IMR-90 (cell line): ENCODE data around the gene COL4A1. TPM values are rescaled to one million over a fixed set of nuclear protein-coding genes. Genes with fewer than 3 reads are reported as not detected.

Experiments
- ATAC-seq: fragments of 200-7000 bp; cut with Tn5 transposase; 2 replicates; pipeline ENCODE4 v1.9.1; 2020; ENCODE audit warnings: low read depth, mild to moderate bottlenecking, moderate library complexity
- BruUV-seq: library from RNA; stranded (reverse); fragments of 400-500 nt; replicated peaks from 2 replicates; lab custom pipeline; 2021; lab: Mats Ljungman, UMichigan
- CTCF ChIA-PET: fragments of 300-600 bp; formaldehyde crosslinking; extraction: SDS; loops from one replicate; lab custom pipeline; 2021; ENCODE audit warnings: antibody characterized with exemption; lab: Yijun Ruan, JAX
- POLR2A ChIA-PET: fragments of 300-600 bp; sonication (Branson Sonifier 250); formaldehyde crosslinking; loops from one replicate; lab custom pipeline; 2022; ENCODE audit warnings: antibody characterized with exemption; ENCODE audit not compliant: unreplicated experiment; lab: Charles Lee
- DNase-seq: peaks from one replicate; pipeline ENCODE4 v3.0.0; 2013
- H2AFZ ChIP-seq: replicated peaks from 2 replicates; pipeline ENCODE3; 2013; ENCODE audit warnings: low read length, mild to moderate bottlenecking; ENCODE audit not compliant: poor library complexity
- H2AK5ac ChIP-seq: 2 replicates; pipeline ENCODE4 v1.6.1; 2013; ENCODE audit warnings: low read depth, low read length, inconsistent platforms
- H2AK9ac ChIP-seq: replicated peaks from 2 replicates; pipeline ENCODE3; 2013; ENCODE audit warnings: mild to moderate bottlenecking, low read depth, low read length, moderate library complexity; ENCODE audit not compliant: poor library complexity
- H2BK120ac ChIP-seq: 2 replicates; pipeline ENCODE4 v1.6.1; 2013; ENCODE audit warnings: low read depth, low read length, inconsistent platforms
- H2BK15ac ChIP-seq: 3 replicates; pipeline ENCODE4 v1.6.1; 2013; ENCODE audit warnings: low read depth, low read length, inconsistent platforms
- H2BK20ac ChIP-seq: 2 replicates; pipeline ENCODE4 v1.6.1; 2013; ENCODE audit warnings: low read depth, mild to moderate bottlenecking, inconsistent platforms, low read length, moderate library complexity
- H2BK5ac ChIP-seq: 2 replicates; pipeline ENCODE4 v1.6.1; 2013; ENCODE audit warnings: mild to moderate bottlenecking, low read depth, low read length, inconsistent platforms; ENCODE audit not compliant: poor library complexity, severe bottlenecking
- H3K14ac ChIP-seq: replicated peaks from 2 replicates; pipeline ENCODE4 v1.6.1; 2013; ENCODE audit warnings: low read depth, low read length, inconsistent platforms
- H3K18ac ChIP-seq: 2 replicates; pipeline ENCODE4 v1.6.1; 2013; ENCODE audit warnings: low read depth, low read length, control low read depth
- H3K23ac ChIP-seq: 2 replicates; pipeline ENCODE4 v1.6.1; 2013; ENCODE audit warnings: low read depth, low read length, inconsistent platforms
- H3K27ac ChIP-seq: 2 replicates; pipeline ENCODE4 v1.5.1; 2013; ENCODE audit warnings: mild to moderate bottlenecking, control low read depth, low read length; ENCODE audit not compliant: insufficient read depth
- H3K27me3 ChIP-seq: 2 replicates; pipeline ENCODE4 v1.6.1; 2013; ENCODE audit warnings: low read length; ENCODE audit not compliant: control insufficient read depth, insufficient read depth
- H3K36me3 ChIP-seq: 2 replicates; pipeline ENCODE4 v1.6.1; 2013; ENCODE audit warnings: low read length, mixed read lengths; ENCODE audit not compliant: control insufficient read depth, insufficient read depth
- H3K4ac ChIP-seq: 2 replicates; pipeline ENCODE4 v1.6.1; 2013; ENCODE audit warnings: low read depth, low read length, inconsistent platforms
- H3K4me1 ChIP-seq: 2 replicates; pipeline ENCODE4 v1.6.1; 2013; ENCODE audit warnings: low read length, mixed read lengths; ENCODE audit not compliant: control insufficient read depth, insufficient read depth
- H3K4me2 ChIP-seq: 2 replicates; pipeline ENCODE4 v1.6.1; 2013; ENCODE audit warnings: low read depth, mild to moderate bottlenecking, control low read depth, low read length, moderate library complexity
- H3K4me3 ChIP-seq: 2 replicates; pipeline ENCODE4 v1.5.1; 2013; ENCODE audit warnings: low read depth, mild to moderate bottlenecking, control low read depth, low read length, moderate library complexity; ENCODE audit not compliant: insufficient read depth
- H3K56ac ChIP-seq: 2 replicates; pipeline ENCODE4 v1.6.1; 2013; ENCODE audit warnings: low read length, inconsistent platforms; ENCODE audit not compliant: insufficient read depth; ENCODE audit errors: extremely low read depth
- H3K79me1 ChIP-seq, 2 experiments: 2 replicates each; pipeline ENCODE4 v1.6.1; 2013; ENCODE audit warnings: low read length in 2 of 2, inconsistent platforms in 1 of 2, low read depth in 1 of 2
- H3K9ac ChIP-seq: 2 replicates; pipeline ENCODE4 v1.6.1; 2013; ENCODE audit warnings: low read depth, low read length, control low read depth
- H3K9me1 ChIP-seq: 2 replicates; pipeline ENCODE4 v1.6.1; 2013; ENCODE audit warnings: low read length, inconsistent platforms; ENCODE audit not compliant: insufficient read depth
- H3K9me3 ChIP-seq: 2 replicates; pipeline ENCODE4 v1.6.1; 2013; ENCODE audit warnings: low read length; ENCODE audit not compliant: control insufficient read depth, insufficient read depth
- H4K20me1 ChIP-seq: 2 replicates; pipeline ENCODE4 v1.6.1; 2013; ENCODE audit warnings: low read length, inconsistent platforms; ENCODE audit not compliant: insufficient read depth
- H4K5ac ChIP-seq: 2 replicates; pipeline ENCODE4 v1.6.1; 2013; ENCODE audit warnings: mild to moderate bottlenecking, low read depth, low read length, control low read depth
- H4K8ac ChIP-seq, 2 experiments: 2 replicates each; pipeline ENCODE4 v1.6.1; 2013; ENCODE audit warnings: low read depth in 2 of 2, low read length in 2 of 2, control low read depth in 1 of 2, inconsistent platforms in 1 of 2
- H4K91ac ChIP-seq: 2 replicates; pipeline ENCODE4 v1.6.1; 2013; ENCODE audit warnings: low read depth, low read length, inconsistent platforms; ENCODE audit not compliant: insufficient read depth
- BHLHE40 ChIP-seq: fragments of 150-350 bp; IDR thresholded peaks from 2 replicates; pipeline ENCODE4 v1.6.1; 2016; ENCODE audit warnings: mild to moderate bottlenecking, low read depth, low read length
- CEBPB ChIP-seq: IDR thresholded peaks from 2 replicates; pipeline ENCODE4 v1.6.1; 2012; ENCODE audit warnings: low read depth, low read length, improper control_type of control experiment
- CHD1 ChIP-seq: IDR thresholded peaks from 2 replicates; pipeline ENCODE4 v1.6.1; 2012; ENCODE audit warnings: low read depth, low read length, improper control_type of control experiment
- MAZ ChIP-seq: IDR thresholded peaks from 2 replicates; pipeline ENCODE4 v1.6.1; 2012; ENCODE audit warnings: low read depth, mild to moderate bottlenecking, low read length, improper control_type of control experiment, moderate library complexity, borderline replicate concordance
- MXI1 ChIP-seq: IDR thresholded peaks from 2 replicates; pipeline ENCODE4 v1.6.1; 2012; ENCODE audit warnings: low read depth, mild to moderate bottlenecking, low read length, moderate library complexity, borderline replicate concordance
- RAD21 ChIP-seq: IDR thresholded peaks from 2 replicates; pipeline ENCODE4 v1.6.1; 2012; ENCODE audit warnings: low read length, improper control_type of control experiment
- RCOR1 ChIP-seq: IDR thresholded peaks from 2 replicates; pipeline ENCODE4 v1.6.1; 2012; ENCODE audit warnings: mild to moderate bottlenecking, low read length, improper control_type of control experiment; ENCODE audit not compliant: insufficient replicate concordance
- RFX5 ChIP-seq: IDR thresholded peaks from 2 replicates; pipeline ENCODE4 v1.8.0; 2012; ENCODE audit warnings: low read depth, mild to moderate bottlenecking, low read length, moderate library complexity
- SMC3 ChIP-seq: fragments of 150-350 bp; IDR thresholded peaks from 2 replicates; pipeline ENCODE4 v1.6.1; 2016; ENCODE audit warnings: low read depth, mild to moderate bottlenecking, antibody characterized with exemption, low read length, moderate library complexity
- USF2 ChIP-seq: fragments of 150-350 bp; IDR thresholded peaks from 2 replicates; pipeline ENCODE4 v1.6.1; 2017; ENCODE audit warnings: mild to moderate bottlenecking, antibody characterized with exemption, low read length, low read depth
- WGBS, 2 experiments: methylation state at CpG; one replicate each; pipeline versions ENCODE4 v1.1.5 to v1.1.7; 2013; ENCODE audit warnings: missing lambda C conversion rate in 2 of 2; ENCODE audit not compliant: insufficient read length in 1 of 2; ENCODE audit errors: extremely low coverage in 2 of 2; 5-methylcytosine and 5-hydroxymethylcytosine counted together
- dilution Hi-C: fragments of 300-500 bp; cut with HindIII; formaldehyde crosslinking; loops from one replicate; pipeline ENCODE4 v1.14.3; 2018; ENCODE audit warnings: low sequenced_read_pairs; ENCODE audit not compliant: unreplicated experiment
- in situ Hi-C: fragments of 300-500 bp; cut with MboI; formaldehyde crosslinking; loops from 3 replicates; pipeline ENCODE4 v1.14.3; 2019; ENCODE audit warnings: low sequenced_read_pairs, inconsistent platforms, mixed read lengths
- intact Hi-C: fragments of 100-400 bp; cut with micrococcal nuclease; formaldehyde crosslinking; loops from 2 replicates; pipeline ENCODE4 v1.10.0; 2022
- polyA plus RNA-seq, 3 experiments: library from polyadenylated mRNA; depleted of rRNA; stranded (reverse); fragments of >200 nt; gene quantifications; 2 replicates each; pipeline ENCODE4 v1.2.3, GENCODE V29; 2012; ENCODE audit warnings: low replicate concordance in 1 of 3
- total RNA-seq: library from RNA; depleted of rRNA; stranded (reverse); fragments of >200 nt; gene quantifications from 2 replicates; pipeline ENCODE4 v1.2.3, GENCODE V29; 2012

COL4A1 gene
- total and polyA plus RNA-seq, 2 of the 4 experiments (the other 2 are of a cell fraction): 230 to 337 TPM

DNA sequence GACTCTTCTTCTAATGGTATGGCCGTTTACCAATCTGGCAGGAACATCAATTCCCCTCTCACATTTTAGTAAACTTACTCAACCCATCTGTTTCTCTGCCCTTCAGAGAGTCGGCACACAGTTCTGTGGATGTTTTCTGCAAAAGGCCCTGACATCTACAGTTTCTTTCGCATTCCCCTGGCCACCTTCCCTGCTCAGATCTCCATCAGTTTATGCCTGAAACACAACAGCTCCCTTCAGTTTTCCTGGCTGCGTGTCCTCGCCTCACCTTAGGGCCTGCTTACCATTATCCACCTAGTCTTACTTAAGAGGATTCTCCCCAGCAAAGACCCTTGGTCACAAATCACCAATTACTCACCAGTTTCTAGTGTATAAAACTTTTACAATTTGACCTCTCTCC lies 25.2 kb downstream of the COL4A1 start:
- no peak overlapping the region for H4K91ac ChIP-seq
- no peak overlapping the region for H3K56ac ChIP-seq
- H4K5ac ChIP-seq: no peak overlapping the region
- TF ChIP-seq CEBPB: no peak
- no peak for TF ChIP-seq MAZ
- no peak for TF ChIP-seq RFX5
- TF ChIP-seq RAD21: no peak
- TF ChIP-seq CHD1: no peak
- no peak for TF ChIP-seq BHLHE40
- no peak for TF ChIP-seq RCOR1
- no peak for TF ChIP-seq SMC3
- TF ChIP-seq USF2: no peak
- no peak for TF ChIP-seq MXI1
- peaks cover 55% of the 10 kb centered on the region for H3K9me1 ChIP-seq
- no peaks in the 10 kb centered on the region for H3K27me3 ChIP-seq
- H3K79me1 ChIP-seq: peaks cover 29 to 92% of the 10 kb centered on the region in 2 experiments
- no peak for DNase-seq
- no peak overlapping the region for H3K14ac ChIP-seq
- no peak overlapping the region for H3K4me3 ChIP-seq
- H2BK20ac ChIP-seq: no peak overlapping the region
- no peak overlapping the region for H3K4ac ChIP-seq
- BruUV-seq: no TSS peak
- H2AK9ac ChIP-seq: no peak overlapping the region
- H3K27ac ChIP-seq: no peak overlapping the region
- peaks cover 26% of the 10 kb centered on the region for H3K4me1 ChIP-seq
- H2AFZ ChIP-seq: no peak overlapping the region
- no peak overlapping the region for H2BK15ac ChIP-seq
- no peak overlapping the region for H3K4me2 ChIP-seq
- ATAC-seq: no peak
- H4K8ac ChIP-seq: no peak overlapping the region
- H3K23ac ChIP-seq: 0 out of 2 replicates have a peak overlapping the region, but pooled peaks have one; percentile 28
- no peak overlapping the region for H2BK120ac ChIP-seq
- no peak overlapping the region for H3K18ac ChIP-seq
- intact Hi-C loops: no loop called here
- H2AK5ac ChIP-seq: no peak overlapping the region
- WGBS, 2 experiments: 93% methylated on average over 3 of the region's 5 CpGs; no CpG with 5 or more reads in 1 of the 2 experiments
- no peak overlapping the region for H3K9ac ChIP-seq
- CTCF ChIA-PET: interaction anchor here (0.5 to 0.6 kb wide), 2 partner anchors 14 to 36 kb away, joined by 3 read pairs; no protein-coding TSS in a partner anchor
- no peak overlapping the region for H2BK5ac ChIP-seq
- H3K36me3 ChIP-seq: peaks cover 34% of the 10 kb centered on the region
- H4K20me1 ChIP-seq: peaks cover 96% of the 10 kb centered on the region
- POLR2A ChIA-PET: no interaction called here
- no peaks in the 10 kb centered on the region for H3K9me3 ChIP-seq
- dilution Hi-C loops: no loop called here
- in situ Hi-C loops: no loop called here
